ENCODE data around the gene THSD7B.

- TF ChIP-seq YY1 (IDR thresholded peaks at IDR 0.05; ENCODE audit: low read depth, low read length): no peak
- TF ChIP-seq CEBPB (IDR thresholded peaks at IDR 0.05; ENCODE audit: low read depth, low read length): no peak
- no peak for TF ChIP-seq SP1 (IDR thresholded peaks at IDR 0.05; ENCODE audit: low read depth, low read length)
- no peak for TF ChIP-seq JUND (IDR thresholded peaks at IDR 0.05; ENCODE audit: low read length)
- TF ChIP-seq, protein P1, sequence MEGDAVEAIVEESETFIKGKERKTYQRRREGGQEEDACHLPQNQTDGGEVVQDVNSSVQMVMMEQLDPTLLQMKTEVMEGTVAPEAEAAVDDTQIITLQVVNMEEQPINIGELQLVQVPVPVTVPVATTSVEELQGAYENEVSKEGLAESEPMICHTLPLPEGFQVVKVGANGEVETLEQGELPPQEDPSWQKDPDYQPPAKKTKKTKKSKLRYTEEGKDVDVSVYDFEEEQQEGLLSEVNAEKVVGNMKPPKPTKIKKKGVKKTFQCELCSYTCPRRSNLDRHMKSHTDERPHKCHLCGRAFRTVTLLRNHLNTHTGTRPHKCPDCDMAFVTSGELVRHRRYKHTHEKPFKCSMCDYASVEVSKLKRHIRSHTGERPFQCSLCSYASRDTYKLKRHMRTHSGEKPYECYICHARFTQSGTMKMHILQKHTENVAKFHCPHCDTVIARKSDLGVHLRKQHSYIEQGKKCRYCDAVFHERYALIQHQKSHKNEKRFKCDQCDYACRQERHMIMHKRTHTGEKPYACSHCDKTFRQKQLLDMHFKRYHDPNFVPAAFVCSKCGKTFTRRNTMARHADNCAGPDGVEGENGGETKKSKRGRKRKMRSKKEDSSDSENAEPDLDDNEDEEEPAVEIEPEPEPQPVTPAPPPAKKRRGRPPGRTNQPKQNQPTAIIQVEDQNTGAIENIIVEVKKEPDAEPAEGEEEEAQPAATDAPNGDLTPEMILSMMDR (IDR thresholded peaks at IDR 0.05; ENCODE audit: control extremely low read depth in 1 of 3, insufficient read depth in 1 of 3, low read depth in 1 of 3, low read length in 3 of 3): no peak
- no peak for TF ChIP-seq RXRA (IDR thresholded peaks at IDR 0.05; ENCODE audit: insufficient read depth, low read depth, low read length)
- TF ChIP-seq GABPA (IDR thresholded peaks at IDR 0.05; ENCODE audit: borderline replicate concordance, insufficient read depth, low read length): no peak
- no peak for TF ChIP-seq RAD21 (IDR thresholded peaks at IDR 0.05 in 1 of 2, conservative IDR thresholded peaks at IDR 0.05 in 1 of 2; ENCODE audit: low read depth in 2 of 2, low read length in 2 of 2)
- TF ChIP-seq POLR2AphosphoS5 (IDR thresholded peaks at IDR 0.05; ENCODE audit: low read depth, low read length): no peak
- TF ChIP-seq PHF8 (conservative IDR thresholded peaks at IDR 0.05; ENCODE audit: low read depth, low read length): no peak
- TF ChIP-seq EZH2 (IDR thresholded peaks at IDR 0.05; ENCODE audit: low read depth, low read length, severe bottlenecking): no peak
- no peak for TF ChIP-seq USF2 (IDR thresholded peaks at IDR 0.05; ENCODE audit: low read length)
- no peak for TF ChIP-seq SUZ12 (IDR thresholded peaks at IDR 0.05; ENCODE audit: low read length)
- TF ChIP-seq POLR2A (IDR thresholded peaks at IDR 0.05; ENCODE audit: control extremely low read depth in 1 of 2, low read depth in 2 of 2, low read length in 2 of 2): no peak
Observed at GRCh38 chr2:137175246-137175645, 409.9 kb downstream of the THSD7B start.
